Mesendoderm (in vitro differentiated cells): ENCODE data around the gene HIF3A.

Experiments
- DNase-seq: peaks from one replicate; pipeline ENCODE4 v3.0.0; 2013
- H2AK5ac ChIP-seq: 2 replicates; pipeline ENCODE4 v1.6.1; 2013; ENCODE audit warnings: low read length, inconsistent platforms
- H2BK120ac ChIP-seq: 2 replicates; pipeline ENCODE4 v1.6.1; 2013; ENCODE audit warnings: low read depth, mild to moderate bottlenecking, low read length, moderate library complexity, mixed read lengths
- H2BK15ac ChIP-seq: replicated peaks from 2 replicates; pipeline ENCODE4 v1.6.1; 2013; ENCODE audit warnings: low read depth, mild to moderate bottlenecking, moderate library complexity
- H2BK5ac ChIP-seq: 2 replicates; pipeline ENCODE4 v1.6.1; 2013; ENCODE audit warnings: low read length, inconsistent platforms
- H3K18ac ChIP-seq: 2 replicates; pipeline ENCODE4 v1.6.1; 2013; ENCODE audit warnings: mild to moderate bottlenecking, low read length, mixed read lengths
- H3K23ac ChIP-seq: one replicate; pipeline ENCODE4 v1.6.1; 2013; ENCODE audit warnings: low read length
- H3K27ac ChIP-seq: 2 replicates; pipeline ENCODE4 v1.5.1; 2013; ENCODE audit warnings: low read depth, mild to moderate bottlenecking, inconsistent platforms, low read length, moderate library complexity
- H3K27me3 ChIP-seq: 2 replicates; pipeline ENCODE4 v1.6.1; 2013; ENCODE audit warnings: low read length, control low read depth, mild to moderate bottlenecking, inconsistent platforms; ENCODE audit not compliant: insufficient read depth, poor library complexity
- H3K36me3 ChIP-seq: 2 replicates; pipeline ENCODE4 v1.6.1; 2013; ENCODE audit warnings: low read length, inconsistent platforms; ENCODE audit not compliant: control insufficient read depth, insufficient read depth
- H3K4ac ChIP-seq: one replicate; pipeline ENCODE4 v1.6.1; 2013; ENCODE audit warnings: low read depth, mild to moderate bottlenecking, low read length, moderate library complexity
- H3K4me1 ChIP-seq: 2 replicates; pipeline ENCODE4 v1.6.1; 2013; ENCODE audit warnings: low read depth, low read length, inconsistent platforms; ENCODE audit not compliant: control insufficient read depth
- H3K4me2 ChIP-seq: 2 replicates; pipeline ENCODE4 v1.6.1; 2013; ENCODE audit warnings: low read length
- H3K4me3 ChIP-seq: 2 replicates; pipeline ENCODE4 v1.5.1; 2013; ENCODE audit warnings: mild to moderate bottlenecking, low read length
- H3K56ac ChIP-seq: one replicate; pipeline ENCODE4 v1.6.1; 2013; ENCODE audit warnings: low read length
- H3K79me1 ChIP-seq: 2 replicates; pipeline ENCODE4 v1.6.1; 2013; ENCODE audit warnings: low read length, inconsistent platforms
- H3K79me2 ChIP-seq: 2 replicates; pipeline ENCODE4 v1.6.1; 2013; ENCODE audit warnings: mild to moderate bottlenecking, low read length; ENCODE audit not compliant: control insufficient read depth, insufficient read depth
- H3K9ac ChIP-seq: 2 replicates; pipeline ENCODE4 v1.6.1; 2013; ENCODE audit warnings: low read length, inconsistent platforms
- H4K5ac ChIP-seq: one replicate; pipeline ENCODE4 v1.6.1; 2013; ENCODE audit warnings: low read length
- H4K8ac ChIP-seq: one replicate; pipeline ENCODE4 v1.6.1; 2013; ENCODE audit warnings: low read depth, mild to moderate bottlenecking, control low read depth, low read length, moderate library complexity
- WGBS: extraction: QIAGEN DNeasy Blood & Tissue Kit; methylation state at CpG from one replicate; pipeline ENCODE4 v1.1.7; 2013; ENCODE audit warnings: low lambda C conversion rate, missing lambda C conversion rate; ENCODE audit not compliant: insufficient coverage; ENCODE audit errors: extremely low coverage; 5-methylcytosine and 5-hydroxymethylcytosine counted together

Gene HIF3A

GRCh38 chr19:46350758-46351159, 53.9 kb downstream of the HIF3A start:
- Histone ChIP-seq H3K9ac (peak overlapping the region; percentile 53), H3K36me3 (peaks cover 11% of the 10 kb centered on the region), H3K27me3 (no peaks in the 10 kb centered on the region), H3K79me1 (peaks cover 28% of the 10 kb centered on the region), H3K23ac (no peak overlapping the region), H3K4ac (no peak overlapping the region), H3K4me1 (peaks cover 6% of the 10 kb centered on the region), H3K56ac (peak overlapping the region; percentile 74), H2BK5ac (no peak overlapping the region), H3K79me2 (peaks cover 58% of the 10 kb centered on the region), H3K4me3 (no peak overlapping the region), H3K18ac (no peak overlapping the region), H4K5ac (no peak overlapping the region), H2AK5ac (no peak overlapping the region), H3K27ac (no peak overlapping the region), H2BK120ac (no peak overlapping the region), H4K8ac (no peak overlapping the region), H3K4me2 (no peak overlapping the region), H2BK15ac (no peak overlapping the region)
- no CpG with 5 or more reads among the region's 8 CpGs for WGBS
- no peak for DNase-seq

- no peak overlapping the region for H2AK5ac ChIP-seq
- H3K4me3 ChIP-seq, result no peak overlapping the region
Observed at GRCh38 chr19:46351241-46352041, 54.6 kb downstream of the HIF3A start.

DNA sequence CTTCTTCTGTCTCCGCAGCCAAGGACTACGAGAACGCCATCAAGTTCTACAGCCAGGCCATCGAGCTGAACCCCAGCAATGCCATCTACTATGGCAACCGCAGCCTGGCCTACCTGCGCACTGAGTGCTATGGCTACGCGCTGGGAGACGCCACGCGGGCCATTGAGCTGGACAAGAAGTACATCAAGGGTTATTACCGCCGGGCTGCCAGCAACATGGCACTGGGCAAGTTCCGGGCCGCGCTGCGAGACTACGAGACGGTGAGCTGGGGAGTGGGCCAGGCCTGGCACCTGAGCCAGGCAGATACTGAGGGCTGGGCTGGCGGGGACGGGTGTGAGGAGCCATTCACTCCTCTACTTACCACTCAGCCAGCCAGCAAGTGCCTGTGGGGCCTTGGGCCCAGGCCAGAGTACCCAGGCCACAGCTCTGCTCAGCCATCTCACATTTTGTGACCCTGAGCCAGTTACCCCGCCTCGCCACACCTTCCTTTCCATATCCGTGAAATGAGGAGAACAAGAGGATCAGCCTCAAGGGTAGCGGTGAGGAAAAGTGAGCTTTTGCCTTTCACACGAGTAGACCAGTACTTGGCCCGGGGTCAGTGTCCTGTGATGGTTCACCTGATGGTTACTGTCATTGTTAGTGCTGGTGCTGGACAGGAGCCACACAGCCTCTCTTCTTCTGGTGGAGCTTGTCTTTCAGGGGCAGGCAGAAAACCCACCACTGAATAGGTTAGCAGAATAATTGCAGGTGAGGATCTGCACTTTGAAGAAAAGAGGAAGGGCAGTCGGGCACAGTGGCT, 57.1 kb downstream of the HIF3A start:
- H3K4ac ChIP-seq, result no peak overlapping the region
- H4K8ac ChIP-seq, result no peak overlapping the region
- H2BK15ac ChIP-seq, result no peak overlapping the region
- no peak overlapping the region for H3K4me2 ChIP-seq
- H3K4me3 ChIP-seq, result no peak overlapping the region
- no peak for DNase-seq
- H3K4me1 ChIP-seq, result peaks cover 6% of the 10 kb centered on the region
- H3K56ac ChIP-seq, result no peak overlapping the region
- no peak overlapping the region for H2BK120ac ChIP-seq
- no peak overlapping the region for H3K27ac ChIP-seq
- peaks cover 17% of the 10 kb centered on the region for H3K36me3 ChIP-seq
- peaks cover 51% of the 10 kb centered on the region for H3K79me2 ChIP-seq
- peaks cover 32% of the 10 kb centered on the region for H3K79me1 ChIP-seq
- no CpG with 5 or more reads among the region's 28 CpGs for WGBS
- no peak overlapping the region for H3K9ac ChIP-seq
- no peak overlapping the region for H3K18ac ChIP-seq
- H3K27me3 ChIP-seq, result no peaks in the 10 kb centered on the region
- no peak overlapping the region for H4K5ac ChIP-seq
- no peak overlapping the region for H3K23ac ChIP-seq
- no peak overlapping the region for H2AK5ac ChIP-seq
- H2BK5ac ChIP-seq, result no peak overlapping the region

More at GRCh38 chr19:46351241-46352041, 54.6 kb downstream of the HIF3A start:
- Histone ChIP-seq H3K56ac (peak overlapping the region; percentile 22), H3K23ac (peak overlapping the region; percentile 74), H4K5ac (no peak overlapping the region), H3K79me1 (peaks cover 28% of the 10 kb centered on the region), H2BK5ac (no peak overlapping the region), H3K9ac (peak overlapping the region; percentile 29), H4K8ac (no peak overlapping the region), H3K4ac (no peak overlapping the region), H3K27me3 (no peaks in the 10 kb centered on the region), H3K27ac (no peak overlapping the region), H3K79me2 (peaks cover 58% of the 10 kb centered on the region), H3K18ac (no peak overlapping the region), H3K4me2 (no peak overlapping the region), H3K36me3 (peaks cover 13% of the 10 kb centered on the region), H3K4me1 (peaks cover 3% of the 10 kb centered on the region), H2BK15ac (no peak overlapping the region), H2BK120ac (no peak overlapping the region)
- no CpG with 5 or more reads among the region's 18 CpGs for WGBS
- no peak for DNase-seq

GRCh38 chr19:46355234-46356148, 58.6 kb downstream of the HIF3A start:
- Histone ChIP-seq H3K9ac (no peak overlapping the region), H3K4ac (no peak overlapping the region), H3K4me1 (peaks cover 6% of the 10 kb centered on the region), H4K8ac (no peak overlapping the region), H3K56ac (peak overlapping the region; percentile 7), H3K4me3 (no peak overlapping the region), H3K36me3 (peaks cover 17% of the 10 kb centered on the region), H3K27ac (no peak overlapping the region), H2BK15ac (no peak overlapping the region), H3K79me2 (peaks cover 36% of the 10 kb centered on the region), H4K5ac (no peak overlapping the region), H2BK5ac (no peak overlapping the region), H3K18ac (no peak overlapping the region), H3K27me3 (no peaks in the 10 kb centered on the region), H3K79me1 (peaks cover 30% of the 10 kb centered on the region), H3K23ac (no peak overlapping the region), H2AK5ac (no peak overlapping the region), H3K4me2 (no peak overlapping the region), H2BK120ac (no peak overlapping the region)
- no CpG with 5 or more reads among the region's 23 CpGs for WGBS
- DNase-seq, result peak; percentile 44

DNA sequence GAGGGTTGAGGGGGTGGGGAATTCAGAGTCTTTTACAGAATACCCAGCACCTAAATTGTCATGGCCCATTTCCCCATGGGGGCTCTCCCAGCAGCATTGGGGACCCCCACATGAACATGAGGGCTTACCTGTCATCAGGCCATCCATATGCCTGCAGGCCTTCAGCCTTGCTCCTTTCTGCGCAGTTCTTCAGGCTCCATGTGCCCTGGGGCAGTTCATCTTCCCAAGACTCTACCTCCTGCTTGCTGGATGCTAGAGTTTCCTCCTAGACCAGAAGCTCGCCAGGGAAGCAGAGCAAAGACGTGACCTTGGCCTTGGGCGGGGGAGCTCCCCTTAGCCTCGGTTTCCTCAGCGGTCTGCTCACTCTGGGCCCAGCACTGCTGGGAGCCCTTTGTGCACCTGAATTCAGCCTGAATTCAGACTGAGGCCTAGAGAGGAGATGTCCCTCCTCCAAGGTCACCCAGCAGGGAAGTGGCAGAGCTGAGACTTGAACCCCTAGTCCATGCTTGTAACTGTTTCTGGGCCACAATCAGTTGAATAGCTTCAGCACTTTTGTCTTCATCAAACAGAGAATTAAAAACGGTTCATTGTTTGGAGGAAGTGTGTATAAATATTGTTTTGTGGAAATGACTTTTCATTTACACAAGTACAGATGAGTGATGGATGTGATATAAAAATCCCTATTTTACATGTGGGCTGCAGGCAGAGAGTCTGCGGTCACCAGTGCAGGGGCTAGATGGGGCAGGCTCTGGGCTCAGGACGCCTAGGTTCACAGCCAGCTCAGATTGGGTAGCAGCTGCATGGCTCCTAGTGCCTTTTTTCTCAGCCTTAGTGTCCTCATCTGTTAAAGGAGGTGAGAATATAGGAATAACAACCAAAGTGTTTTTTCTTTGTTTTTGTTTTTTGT, 59.6 kb downstream of the HIF3A start:
- Histone ChIP-seq H3K27ac (no peak overlapping the region), H4K5ac (no peak overlapping the region), H3K79me1 (peaks cover 24% of the 10 kb centered on the region), H3K4ac (no peak overlapping the region), H3K4me2 (no peak overlapping the region), H3K27me3 (no peaks in the 10 kb centered on the region), H3K18ac (no peak overlapping the region), H3K9ac (no peak overlapping the region), H3K79me2 (peaks cover 27% of the 10 kb centered on the region), H3K23ac (no peak overlapping the region), H2BK5ac (no peak overlapping the region), H3K56ac (no peak overlapping the region), H2AK5ac (no peak overlapping the region), H3K36me3 (peaks cover 17% of the 10 kb centered on the region), H2BK120ac (no peak overlapping the region), H4K8ac (no peak overlapping the region), H2BK15ac (no peak overlapping the region), H3K4me1 (peaks cover 3% of the 10 kb centered on the region), H3K4me3 (no peak overlapping the region)
- no CpG with 5 or more reads among the region's 9 CpGs for WGBS
- no peak for DNase-seq
